ENCODE data around the gene PXMP4. TPM values are rescaled to one million over a fixed set of nuclear protein-coding genes. Genes with fewer than 3 reads are reported as not detected.

The PXMP4 gene
- total RNA-seq: 8.2 and 9.0 TPM in 2 replicates

GRCh38 chr20:33719989-33720709, at the start of gene PXMP4:
Gene PXMP4 (minus strand): TSS chr20:33720310. CDS start chr20:33720207, 103 bp downstream.

GRCh38 chr20:33731693-33732165, 11.6 kb upstream of the PXMP4 start, which contains the start of gene ZNF341:
Gene ZNF341 (plus strand): TSS chr20:33731996. CDS start chr20:33732022, 26 bp downstream.

GRCh38 chr20:33686100-33686983, 33.8 kb downstream of the PXMP4 start, which contains the start of gene E2F1:
Gene E2F1 (minus strand): TSS chr20:33686385. CDS start chr20:33686264, 121 bp downstream.

GRCh38 chr20:33674294-33675135, 45.6 kb downstream of the PXMP4 start, which contains the start of gene NECAB3:
Gene NECAB3 (minus strand): TSS chr20:33674428. CDS start chr20:33674352, 76 bp downstream.

GRCh38 chr20:33666293-33667244, 53.5 kb downstream of the PXMP4 start, which contains the start of gene ACTL10:
Gene ACTL10 (plus strand): TSS chr20:33666943. CDS start chr20:33667498, 555 bp downstream.

GRCh38 chr20:33662172-33662571, 57.9 kb downstream of the PXMP4 start, which contains the start of gene C20orf144:
Gene C20orf144 (plus strand): TSS chr20:33662327. CDS start chr20:33662346, 19 bp downstream.

Other genes with a start within 250 kb of the PXMP4 start
- 7.5 and 11.1 TPM in 2 replicates for gene CBFA2T2, start 230.2 kb downstream of the PXMP4 start, total RNA-seq
- not detected in 2 replicates for gene C20orf144, start 58.0 kb downstream of the PXMP4 start, total RNA-seq
- gene ACTL10, start 53.4 kb downstream of the PXMP4 start, total RNA-seq: 0.98 and 1.5 TPM in 2 replicates
- gene NECAB3, start 45.9 kb downstream of the PXMP4 start, total RNA-seq: 21.7 and 42.1 TPM in 2 replicates
- 3.4 and 28.7 TPM in 2 replicates for gene E2F1, start 33.9 kb downstream of the PXMP4 start, total RNA-seq
- gene ZNF341, start 11.7 kb upstream of the PXMP4 start, total RNA-seq: 2.0 and 2.2 TPM in 2 replicates
- gene CHMP4B, start 91.0 kb upstream of the PXMP4 start, total RNA-seq: 33.1 and 34.1 TPM in 2 replicates

Measured in mesangial cell (primary cell).